Stimulated activated CD8-positive, alpha-beta memory T cell treated with anti-CD3 and anti-CD28 coated beads, Interleukin-12 subunit alpha, Interleukin-12 subunit beta, amount 100 ng/mL, for 24 hours (primary cell): ENCODE measurements around the gene SIX1.

Source experiments
- DNase-seq: peaks from one replicate; pipeline ENCODE4 v3.0.0-alpha.2; 2020; ENCODE audit errors: extremely low read depth

SIX1 gene

GRCh38 chr14:60655119-60655897 is 6.0 kb upstream of the SIX1 start:
- DNase-seq, result no peak

- DNase-seq, result no peak
Observed at GRCh38 chr14:60654334-60654821, 5.1 kb upstream of the SIX1 start.

GRCh38 chr14:60653701-60654161 is 4.5 kb upstream of the SIX1 start:
- no peak for DNase-seq

- no peak for DNase-seq
Observed at GRCh38 chr14:60652674-60653651, 3.7 kb upstream of the SIX1 start.

GRCh38 chr14:60651796-60652673 is 2.8 kb upstream of the SIX1 start:
- DNase-seq, result no peak

- no peak for DNase-seq
Observed at GRCh38 chr14:60651086-60651795, 2.0 kb upstream of the SIX1 start.

- DNase-seq, result no peak
Observed at GRCh38 chr14:60650373-60650961, 1.2 kb upstream of the SIX1 start.

- no peak for DNase-seq
Observed at GRCh38 chr14:60649875-60650372, 647 bp upstream of the SIX1 start.

- DNase-seq, result no peak
Observed at GRCh38 chr14:60648249-60648933, 886 bp downstream of the SIX1 start.

- DNase-seq, result no peak
Observed at GRCh38 chr14:60647837-60648248, 1.4 kb downstream of the SIX1 start.

- no peak for DNase-seq
Observed at GRCh38 chr14:60647081-60647836, 2.0 kb downstream of the SIX1 start.

GRCh38 chr14:60646226-60646818 is 3.0 kb downstream of the SIX1 start:
- DNase-seq, result no peak

GRCh38 chr14:60645126-60645741 is 4.0 kb downstream of the SIX1 start:
- no peak for DNase-seq

- no peak for DNase-seq
Observed at GRCh38 chr14:60644666-60645065, 4.6 kb downstream of the SIX1 start.

GRCh38 chr14:60643463-60644314 is 5.6 kb downstream of the SIX1 start:
- no peak for DNase-seq

- DNase-seq, result no peak
Observed at GRCh38 chr14:60643141-60643462, 6.2 kb downstream of the SIX1 start.
